Measurements from ENCODE around the gene SAP30BP. TPM values are rescaled to one million over a fixed set of nuclear protein-coding genes. Genes with fewer than 3 reads are reported as not detected.

The SAP30BP gene
- total and polyA plus RNA-seq, 2 of the 13 experiments (the other 11 are each of a cell fraction or from before 2014, with no cell fraction given) = 67.7 to 99.4 TPM

DNA sequence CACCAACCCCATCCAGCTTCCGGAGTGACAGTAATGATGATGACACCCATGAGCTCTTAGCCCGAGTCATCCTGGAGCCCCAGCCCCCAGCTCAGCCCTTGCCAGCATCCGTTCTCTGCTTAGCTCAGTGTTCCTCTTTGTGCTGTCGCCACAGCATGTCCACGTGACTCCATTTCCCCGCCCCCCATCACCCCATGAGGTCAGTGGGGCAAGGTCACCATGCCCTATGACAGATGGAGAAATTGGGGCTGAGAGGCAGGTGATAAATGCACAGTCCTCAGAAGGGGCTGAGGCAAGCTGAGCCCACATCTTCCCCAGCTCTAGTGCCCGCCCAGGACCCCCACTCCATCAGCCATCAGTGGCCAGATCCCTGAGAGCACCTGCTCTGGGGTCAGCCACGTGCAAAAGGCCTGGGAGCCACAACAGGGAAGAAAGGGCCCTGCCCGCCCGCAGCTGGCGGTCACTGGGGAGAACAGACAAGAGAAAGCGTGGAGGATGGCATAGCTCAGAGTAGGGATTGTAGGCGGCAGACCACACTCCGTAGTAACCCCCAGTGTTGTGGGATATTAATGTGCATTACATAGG is 71.2 kb downstream of the SAP30BP start (continued):
- TF ChIP-seq, protein P1, sequence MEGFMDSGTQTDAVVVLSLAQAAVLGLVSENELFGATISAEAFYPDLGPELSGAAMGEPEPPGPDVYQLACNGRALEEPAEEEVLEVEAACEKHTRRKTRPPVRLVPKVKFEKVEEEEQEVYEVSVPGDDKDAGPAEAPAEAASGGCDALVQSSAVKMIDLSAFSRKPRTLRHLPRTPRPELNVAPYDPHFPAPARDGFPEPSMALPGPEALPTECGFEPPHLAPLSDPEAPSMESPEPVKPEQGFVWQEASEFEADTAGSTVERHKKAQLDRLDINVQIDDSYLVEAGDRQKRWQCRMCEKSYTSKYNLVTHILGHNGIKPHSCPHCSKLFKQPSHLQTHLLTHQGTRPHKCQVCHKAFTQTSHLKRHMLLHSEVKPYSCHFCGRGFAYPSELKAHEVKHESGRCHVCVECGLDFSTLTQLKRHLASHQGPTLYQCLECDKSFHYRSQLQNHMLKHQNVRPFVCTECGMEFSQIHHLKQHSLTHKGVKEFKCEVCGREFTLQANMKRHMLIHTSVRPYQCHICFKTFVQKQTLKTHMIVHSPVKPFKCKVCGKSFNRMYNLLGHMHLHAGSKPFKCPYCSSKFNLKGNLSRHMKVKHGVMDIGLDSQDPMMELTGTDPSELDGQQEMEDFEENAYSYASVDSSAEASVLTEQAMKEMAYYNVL (CRISPR knock-in tag; IDR thresholded peaks at IDR 0.05; ENCODE audit: borderline replicate concordance) = no peak
- TF ChIP-seq, protein P2, sequence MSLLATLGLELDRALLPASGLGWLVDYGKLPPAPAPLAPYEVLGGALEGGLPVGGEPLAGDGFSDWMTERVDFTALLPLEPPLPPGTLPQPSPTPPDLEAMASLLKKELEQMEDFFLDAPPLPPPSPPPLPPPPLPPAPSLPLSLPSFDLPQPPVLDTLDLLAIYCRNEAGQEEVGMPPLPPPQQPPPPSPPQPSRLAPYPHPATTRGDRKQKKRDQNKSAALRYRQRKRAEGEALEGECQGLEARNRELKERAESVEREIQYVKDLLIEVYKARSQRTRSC (CRISPR knock-in tag; IDR thresholded peaks at IDR 0.05; ENCODE audit: low read depth) = no peak
- TF ChIP-seq, protein P3, sequence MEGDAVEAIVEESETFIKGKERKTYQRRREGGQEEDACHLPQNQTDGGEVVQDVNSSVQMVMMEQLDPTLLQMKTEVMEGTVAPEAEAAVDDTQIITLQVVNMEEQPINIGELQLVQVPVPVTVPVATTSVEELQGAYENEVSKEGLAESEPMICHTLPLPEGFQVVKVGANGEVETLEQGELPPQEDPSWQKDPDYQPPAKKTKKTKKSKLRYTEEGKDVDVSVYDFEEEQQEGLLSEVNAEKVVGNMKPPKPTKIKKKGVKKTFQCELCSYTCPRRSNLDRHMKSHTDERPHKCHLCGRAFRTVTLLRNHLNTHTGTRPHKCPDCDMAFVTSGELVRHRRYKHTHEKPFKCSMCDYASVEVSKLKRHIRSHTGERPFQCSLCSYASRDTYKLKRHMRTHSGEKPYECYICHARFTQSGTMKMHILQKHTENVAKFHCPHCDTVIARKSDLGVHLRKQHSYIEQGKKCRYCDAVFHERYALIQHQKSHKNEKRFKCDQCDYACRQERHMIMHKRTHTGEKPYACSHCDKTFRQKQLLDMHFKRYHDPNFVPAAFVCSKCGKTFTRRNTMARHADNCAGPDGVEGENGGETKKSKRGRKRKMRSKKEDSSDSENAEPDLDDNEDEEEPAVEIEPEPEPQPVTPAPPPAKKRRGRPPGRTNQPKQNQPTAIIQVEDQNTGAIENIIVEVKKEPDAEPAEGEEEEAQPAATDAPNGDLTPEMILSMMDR (CRISPR knock-in tag; IDR thresholded peaks at IDR 0.05) = 0 out of 2 replicates have a peak, but pooled peaks have one; percentile 8
- no peak for TF ChIP-seq NFE2L2 (IDR thresholded peaks at IDR 0.05; ENCODE audit: low read length)
- TF ChIP-seq FOXK1 (CRISPR knock-in tag; IDR thresholded peaks at IDR 0.05; ENCODE audit: borderline replicate concordance, low read depth) = peak; percentile 30; the same call in 1 of the 2 replicates
- TF ChIP-seq MED1 (CRISPR knock-in tag; IDR thresholded peaks at IDR 0.05) = peak; percentile 70
- no peak for TF ChIP-seq ZKSCAN5 (CRISPR knock-in tag; IDR thresholded peaks at IDR 0.05)
- TF ChIP-seq ZMAT3 (CRISPR knock-in tag; conservative IDR thresholded peaks at IDR 0.05) = no peak
- no peak for TF ChIP-seq ZNF24 (IDR thresholded peaks at IDR 0.05)
- TF ChIP-seq SNAI1 (CRISPR knock-in tag; IDR thresholded peaks at IDR 0.05; ENCODE audit: borderline replicate concordance) = no peak
- TF ChIP-seq MAFG (CRISPR knock-in tag; IDR thresholded peaks at IDR 0.05) = no peak
- TF ChIP-seq POLR2AphosphoS2 (IDR thresholded peaks at IDR 0.05; ENCODE audit: low read depth, low read length) = no peak
- TF ChIP-seq HDAC6 (IDR thresholded peaks at IDR 0.05; ENCODE audit: low read depth, low read length) = no peak
- TF ChIP-seq, protein P4, sequence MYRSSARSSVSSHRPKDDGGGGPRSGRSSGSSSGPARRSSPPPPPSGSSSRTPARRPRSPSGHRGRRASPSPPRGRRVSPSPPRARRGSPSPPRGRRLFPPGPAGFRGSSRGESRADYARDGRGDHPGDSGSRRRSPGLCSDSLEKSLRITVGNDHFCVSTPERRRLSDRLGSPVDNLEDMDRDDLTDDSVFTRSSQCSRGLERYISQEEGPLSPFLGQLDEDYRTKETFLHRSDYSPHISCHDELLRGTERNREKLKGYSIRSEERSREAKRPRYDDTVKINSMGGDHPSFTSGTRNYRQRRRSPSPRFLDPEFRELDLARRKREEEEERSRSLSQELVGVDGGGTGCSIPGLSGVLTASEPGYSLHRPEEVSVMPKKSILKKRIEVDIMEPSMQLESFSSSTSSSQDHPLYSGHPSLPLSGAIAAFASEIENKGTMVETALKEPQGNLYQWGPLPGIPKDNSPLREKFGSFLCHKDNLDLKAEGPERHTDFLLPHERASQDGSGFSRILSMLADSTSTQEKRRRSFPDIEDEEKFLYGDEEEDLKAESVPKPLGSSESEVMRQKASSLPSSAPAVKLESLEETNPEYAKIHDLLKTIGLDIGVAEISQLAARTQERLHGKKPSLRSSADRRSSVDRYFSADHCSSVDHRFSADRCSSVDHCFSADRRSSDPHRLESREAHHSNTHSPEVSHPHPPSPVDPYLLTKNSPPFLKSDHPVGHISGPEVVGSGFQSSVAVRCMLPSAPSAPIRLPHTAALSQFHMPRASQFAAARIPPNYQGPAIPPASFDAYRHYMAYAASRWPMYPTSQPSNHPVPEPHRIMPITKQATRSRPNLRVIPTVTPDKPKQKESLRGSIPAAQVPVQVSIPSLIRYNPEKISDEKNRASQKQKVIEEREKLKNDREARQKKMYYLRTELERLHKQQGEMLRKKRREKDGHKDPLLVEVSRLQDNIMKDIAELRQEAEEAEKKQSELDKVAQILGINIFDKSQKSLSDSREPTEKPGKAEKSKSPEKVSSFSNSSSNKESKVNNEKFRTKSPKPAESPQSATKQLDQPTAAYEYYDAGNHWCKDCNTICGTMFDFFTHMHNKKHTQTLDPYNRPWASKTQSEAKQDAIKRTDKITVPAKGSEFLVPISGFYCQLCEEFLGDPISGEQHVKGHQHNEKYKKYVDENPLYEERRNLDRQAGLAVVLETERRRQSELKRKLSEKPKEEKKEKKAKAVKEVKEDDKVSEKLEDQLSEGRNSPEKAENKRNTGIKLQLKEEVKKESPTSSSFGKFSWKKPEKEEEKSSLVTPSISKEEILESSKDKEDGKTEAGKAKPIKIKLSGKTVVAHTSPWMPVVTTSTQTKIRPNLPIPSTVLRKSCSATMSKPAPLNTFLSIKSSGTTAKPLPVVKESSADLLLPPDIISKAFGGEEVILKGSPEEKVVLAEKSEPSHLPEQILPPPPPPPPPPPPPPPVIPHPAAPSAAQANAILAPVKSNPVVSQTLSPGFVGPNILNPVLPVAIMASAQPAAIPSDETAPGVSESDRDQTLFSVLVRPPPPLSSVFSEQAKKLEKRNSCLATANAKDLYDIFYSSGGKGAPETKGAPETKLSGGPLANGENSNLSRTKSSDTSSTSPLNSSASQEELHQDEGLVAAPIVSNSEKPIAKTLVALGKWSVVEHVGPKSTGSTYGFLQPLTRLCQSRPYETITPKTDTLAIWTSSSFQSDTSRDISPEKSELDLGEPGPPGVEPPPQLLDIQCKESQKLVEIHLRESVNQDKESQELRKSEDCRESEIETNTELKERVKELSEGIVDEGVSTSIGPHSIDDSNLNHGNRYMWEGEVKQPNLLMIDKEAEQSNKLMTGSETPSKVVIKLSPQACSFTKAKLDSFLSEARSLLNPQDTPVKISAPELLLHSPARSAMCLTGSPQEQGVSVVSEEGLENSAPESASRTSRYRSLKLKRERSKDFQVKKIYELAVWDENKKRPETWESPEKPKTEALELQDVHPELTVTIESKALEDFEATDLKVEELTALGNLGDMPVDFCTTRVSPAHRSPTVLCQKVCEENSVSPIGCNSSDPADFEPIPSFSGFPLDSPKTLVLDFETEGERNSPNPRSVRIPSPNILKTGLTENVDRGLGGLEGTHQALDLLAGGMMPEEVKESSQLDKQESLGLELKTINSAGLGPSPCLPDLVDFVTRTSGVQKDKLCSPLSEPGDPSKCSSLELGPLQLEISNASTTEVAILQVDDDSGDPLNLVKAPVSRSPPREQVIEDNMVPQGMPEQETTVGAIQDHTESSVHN (CRISPR knock-in tag; IDR thresholded peaks at IDR 0.05) = no peak
- TF ChIP-seq JUND (CRISPR knock-in tag; IDR thresholded peaks at IDR 0.05) = peak; percentile 49; the same call in 1 of the 2 replicates
- TF ChIP-seq ZNF138 (CRISPR knock-in tag; IDR thresholded peaks at IDR 0.05; ENCODE audit: low read depth) = no peak
- TF ChIP-seq ZNF672 (CRISPR knock-in tag; IDR thresholded peaks at IDR 0.05) = no peak
